PC-9 (cell line): Measurements from ENCODE around the gene C2orf49. TPM values are rescaled to one million over a fixed set of nuclear protein-coding genes. Genes with fewer than 3 reads are reported as not detected.

ENCODE experiments used
- BruUV-seq: library from RNA; stranded (reverse); fragments of 400-500 nt; replicated peaks from 2 replicates; lab custom pipeline; 2021; lab: Mats Ljungman, UMichigan
- CTCF ChIA-PET: fragments of 300-600 bp; sonication (Branson Sonifier 250); formaldehyde crosslinking; loops from one replicate; lab custom pipeline; 2022; ENCODE audit warnings: antibody characterized with exemption; lab: Charles Lee
- POLR2A ChIA-PET: fragments of 300-600 bp; sonication (Branson Sonifier 250); formaldehyde crosslinking; loops from one replicate; lab custom pipeline; 2022; ENCODE audit warnings: antibody characterized with exemption; ENCODE audit not compliant: unreplicated experiment; lab: Charles Lee
- DNase-seq, 2 experiments: peaks; one replicate each; pipeline versions ENCODE4 v3.0.0 to v3.0.0-alpha.2; 2015 to 2022; ENCODE audit warnings: mixed read lengths in 1 of 2
- H2AFZ ChIP-seq: fragments of 200-600 bp; sonication (generic); 2 replicates; pipeline ENCODE4 v1.8.1; 2017; ENCODE audit warnings: antibody characterized with exemption
- H3F3A ChIP-seq: fragments of 200-600 bp; sonication (generic); 2 replicates; pipeline ENCODE4 v1.8.1; 2017; ENCODE audit warnings: antibody characterized with exemption, mild to moderate bottlenecking, low read depth; ENCODE audit not compliant: insufficient read depth
- H3K27ac ChIP-seq: fragments of 200-600 bp; sonication (generic); 2 replicates; pipeline ENCODE4 v1.6.1; 2016; ENCODE audit warnings: mixed run types
- H3K27me3 ChIP-seq: fragments of 200-600 bp; sonication (generic); 2 replicates; pipeline ENCODE4 v1.6.1; 2016; ENCODE audit warnings: low read depth, mixed run types; ENCODE audit not compliant: insufficient read depth
- H3K36me3 ChIP-seq: fragments of 200-600 bp; sonication (generic); 2 replicates; pipeline ENCODE4 v1.6.1; 2016; ENCODE audit warnings: low read depth, mixed run types
- H3K4me1 ChIP-seq: fragments of 200-600 bp; sonication (generic); replicated peaks from 2 replicates; pipeline ENCODE4 v1.6.1; 2016; ENCODE audit warnings: mixed run types; ENCODE audit not compliant: insufficient read depth
- H3K4me2 ChIP-seq: fragments of 200-600 bp; sonication (generic); 2 replicates; pipeline ENCODE4 v1.6.1; 2017; ENCODE audit warnings: mixed run types
- H3K4me3 ChIP-seq: fragments of 200-600 bp; sonication (generic); 2 replicates; pipeline ENCODE4 v1.6.1; 2016; ENCODE audit warnings: mixed run types
- H3K79me2 ChIP-seq: fragments of 200-600 bp; sonication (generic); 2 replicates; pipeline ENCODE4 v1.6.1; 2017; ENCODE audit warnings: low read depth, mixed run types
- H3K9me2 ChIP-seq: fragments of 200-600 bp; sonication (generic); 2 replicates; pipeline ENCODE4 v1.8.1; 2017; ENCODE audit warnings: mild to moderate bottlenecking; ENCODE audit not compliant: insufficient read depth
- H3K9me3 ChIP-seq: fragments of 200-600 bp; sonication (generic); 2 replicates; pipeline ENCODE4 v1.8.1; 2016; ENCODE audit warnings: low read depth; ENCODE audit not compliant: insufficient read depth
- H4K20me1 ChIP-seq: fragments of 200-600 bp; sonication (generic); 2 replicates; pipeline ENCODE4 v1.8.1; 2017; ENCODE audit not compliant: insufficient read depth
- EZH2 ChIP-seq: fragments of 200-600 bp; sonication (generic); IDR thresholded peaks from 2 replicates; pipeline ENCODE4 v1.8.0; 2017; ENCODE audit warnings: antibody characterized with exemption, low read depth
- intact Hi-C: fragments of 100-400 bp; cut with micrococcal nuclease; formaldehyde crosslinking; loops from one replicate; pipeline ENCODE4 v1.10.0; 2022; ENCODE audit not compliant: unreplicated experiment
- total RNA-seq: library from RNA; stranded (reverse); gene quantifications from 2 replicates; pipeline ENCODE4 v1.2.3, GENCODE V29; 2021
- TF ChIP-seq, protein P1 (sequence below): fragments of 200-600 bp; sonication (generic); conservative IDR thresholded peaks from 2 replicates; pipeline ENCODE4 v1.6.1; 2017; ENCODE audit warnings: mixed run types, antibody characterized with exemption, mild to moderate bottlenecking, moderate library complexity

Gene C2orf49
- total RNA-seq, 1 experiment from 2014 or later: 16.2 TPM

DNA sequence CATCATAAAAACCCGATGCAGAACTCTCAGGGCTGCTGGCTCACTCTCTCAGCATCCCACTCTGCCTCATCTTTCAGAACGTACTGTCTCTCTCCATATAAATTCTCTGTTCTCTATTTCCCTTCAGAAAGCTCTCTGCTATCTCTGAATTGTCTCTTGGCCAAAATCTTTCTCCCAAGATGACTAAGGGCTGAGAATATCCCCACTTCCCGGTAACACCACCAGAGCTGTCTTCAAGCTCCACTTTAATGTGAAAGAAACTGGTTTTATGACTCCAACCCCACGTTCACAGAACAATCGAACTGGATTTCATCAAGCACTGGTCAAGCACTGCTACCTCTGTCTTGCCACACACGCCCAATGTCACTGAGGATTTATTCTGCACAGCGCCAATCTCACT lies 30.2 kb upstream of the C2orf49 start:
- Histone ChIP-seq H2AFZ (no peak overlapping the region), H3F3A (no peaks in the 10 kb centered on the region), H3K4me3 (no peak overlapping the region), H3K9me3 (no peaks in the 10 kb centered on the region), H4K20me1 (peaks cover 10% of the 10 kb centered on the region; the same call in 1 of the 2 replicates), H3K79me2 (peaks cover 14% of the 10 kb centered on the region), H3K27me3 (no peaks in the 10 kb centered on the region), H3K4me1 (no peaks in the 10 kb centered on the region), H3K36me3 (0 out of 2 replicates have a peak, but pooled peaks cover 2% of the 10 kb centered on the region), H3K9me2 (no peaks in the 10 kb centered on the region), H3K4me2 (no peak overlapping the region), H3K27ac (no peak overlapping the region)
- no TSS peak for BruUV-seq
- TF ChIP-seq, protein P1, sequence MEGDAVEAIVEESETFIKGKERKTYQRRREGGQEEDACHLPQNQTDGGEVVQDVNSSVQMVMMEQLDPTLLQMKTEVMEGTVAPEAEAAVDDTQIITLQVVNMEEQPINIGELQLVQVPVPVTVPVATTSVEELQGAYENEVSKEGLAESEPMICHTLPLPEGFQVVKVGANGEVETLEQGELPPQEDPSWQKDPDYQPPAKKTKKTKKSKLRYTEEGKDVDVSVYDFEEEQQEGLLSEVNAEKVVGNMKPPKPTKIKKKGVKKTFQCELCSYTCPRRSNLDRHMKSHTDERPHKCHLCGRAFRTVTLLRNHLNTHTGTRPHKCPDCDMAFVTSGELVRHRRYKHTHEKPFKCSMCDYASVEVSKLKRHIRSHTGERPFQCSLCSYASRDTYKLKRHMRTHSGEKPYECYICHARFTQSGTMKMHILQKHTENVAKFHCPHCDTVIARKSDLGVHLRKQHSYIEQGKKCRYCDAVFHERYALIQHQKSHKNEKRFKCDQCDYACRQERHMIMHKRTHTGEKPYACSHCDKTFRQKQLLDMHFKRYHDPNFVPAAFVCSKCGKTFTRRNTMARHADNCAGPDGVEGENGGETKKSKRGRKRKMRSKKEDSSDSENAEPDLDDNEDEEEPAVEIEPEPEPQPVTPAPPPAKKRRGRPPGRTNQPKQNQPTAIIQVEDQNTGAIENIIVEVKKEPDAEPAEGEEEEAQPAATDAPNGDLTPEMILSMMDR: no peak
- TF ChIP-seq EZH2: no peak
- POLR2A ChIA-PET: no interaction called here
- intact Hi-C loops: no loop called here
- CTCF ChIA-PET: no interaction called here
- DNase-seq: no peak

DNA sequence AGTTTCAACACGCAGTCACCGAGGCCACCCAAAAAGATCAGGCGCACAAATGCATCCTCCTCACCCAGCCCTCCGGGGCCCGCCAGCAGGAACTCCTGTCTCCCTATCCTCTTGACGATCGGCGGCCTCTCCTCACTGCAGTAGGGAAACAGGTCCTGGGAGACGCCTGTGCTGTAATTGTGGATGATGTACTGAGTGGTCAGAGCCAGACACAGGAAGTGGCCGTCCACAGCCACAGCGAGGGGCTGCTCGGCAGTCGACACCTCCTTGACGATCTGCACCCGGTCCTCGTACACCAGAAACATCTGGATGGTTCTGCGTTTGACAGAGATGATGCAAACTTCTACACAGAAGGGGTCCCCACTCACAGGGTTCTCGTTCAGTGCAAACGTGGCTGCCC lies 29.8 kb upstream of the C2orf49 start:
- intact Hi-C loops: no loop called here
- BruUV-seq: no TSS peak
- Histone ChIP-seq H3K9me2 (no peaks in the 10 kb centered on the region), H3K4me1 (no peaks in the 10 kb centered on the region), H3F3A (no peaks in the 10 kb centered on the region), H2AFZ (no peak overlapping the region), H3K9me3 (no peaks in the 10 kb centered on the region), H3K27me3 (no peaks in the 10 kb centered on the region), H3K79me2 (peaks cover 13% of the 10 kb centered on the region), H3K27ac (no peak overlapping the region), H3K4me2 (no peak overlapping the region), H3K36me3 (0 out of 2 replicates have a peak, but pooled peaks cover 2% of the 10 kb centered on the region), H3K4me3 (no peak overlapping the region), H4K20me1 (peaks cover 10% of the 10 kb centered on the region; the same call in 1 of the 2 replicates)
- no peak for DNase-seq
- CTCF ChIA-PET: no interaction called here
- no peak for TF ChIP-seq EZH2
- TF ChIP-seq, protein P1: no peak
- POLR2A ChIA-PET: no interaction called here

DNA sequence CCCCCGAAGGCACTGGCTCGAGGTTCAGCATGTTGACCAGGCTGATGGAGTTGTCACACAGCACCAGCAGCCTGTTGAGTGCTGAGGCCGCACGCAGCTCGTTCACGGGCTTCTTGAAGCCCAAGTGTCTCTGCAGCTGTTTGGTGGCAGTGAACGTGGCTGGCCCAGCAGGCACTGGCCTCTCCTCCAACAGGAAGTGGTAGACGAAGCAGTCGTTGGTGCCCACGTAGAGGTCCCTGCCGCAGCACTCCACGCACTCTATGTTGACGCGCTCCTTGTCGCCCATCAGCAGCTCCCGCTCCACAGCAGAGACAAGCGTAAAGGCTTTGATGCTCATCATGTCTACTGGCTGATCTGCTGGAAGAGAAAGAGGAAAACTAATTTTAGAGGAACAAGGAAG lies 29.4 kb upstream of the C2orf49 start:
- no TSS peak for BruUV-seq
- Histone ChIP-seq H3K79me2 (peaks cover 13% of the 10 kb centered on the region), H3K27ac (no peak overlapping the region), H3K4me1 (no peaks in the 10 kb centered on the region), H3K4me3 (no peak overlapping the region), H3K9me2 (no peaks in the 10 kb centered on the region), H2AFZ (no peak overlapping the region), H3K27me3 (no peaks in the 10 kb centered on the region), H3K36me3 (0 out of 2 replicates have a peak, but pooled peaks cover 2% of the 10 kb centered on the region), H3K4me2 (no peak overlapping the region), H4K20me1 (peaks cover 10% of the 10 kb centered on the region; the same call in 1 of the 2 replicates), H3K9me3 (no peaks in the 10 kb centered on the region), H3F3A (no peaks in the 10 kb centered on the region)
- CTCF ChIA-PET: no interaction called here
- no peak for TF ChIP-seq EZH2
- TF ChIP-seq, protein P1: no peak
- DNase-seq: no peak
- POLR2A ChIA-PET: no interaction called here
- intact Hi-C loops: no loop called here
